Endothelial cell of coronary artery (primary cell): ENCODE measurements around the gene APEX1. TPM values are rescaled to one million over a fixed set of nuclear protein-coding genes. Genes with fewer than 3 reads are reported as not detected.

ENCODE experiments used
- total RNA-seq: library from RNA; depleted of rRNA; stranded (reverse); fragments of >200 nt; gene quantifications from 2 replicates; pipeline ENCODE4 v1.2.3, GENCODE V29; 2014

APEX1 gene
- 60.0 and 85.9 TPM in 2 replicates for total RNA-seq

GRCh38 chr14:20454516-20455354, at the start of gene APEX1, which contains the start of gene OSGEP:
APEX1 (plus strand) TSS chr14:20455226; CDS start chr14:20455646, 420 bp downstream.
OSGEP (minus strand) TSS chr14:20454812; CDS start chr14:20454683, 129 bp downstream.

GRCh38 chr14:20412876-20413743, 41.9 kb upstream of the APEX1 start, which contains the start of gene TEP1:
TEP1 (minus strand) TSS chr14:20413501; CDS start chr14:20408439, 5,062 bp downstream.

GRCh38 chr14:20435582-20436362, 19.3 kb upstream of the APEX1 start, which contains the start of gene KLHL33:
KLHL33 (minus strand) TSS chr14:20436166; CDS start chr14:20435811, 355 bp downstream.

GRCh38 chr14:20461225-20462141, 6.5 kb downstream of the APEX1 start, which contains the start of gene PIP4P1:
PIP4P1 (minus strand) TSS chr14:20461434; CDS start chr14:20461325, 109 bp downstream.

GRCh38 chr14:20469242-20469889, 14.3 kb downstream of the APEX1 start, which contains the start of gene PNP:
PNP (plus strand) TSS chr14:20469406; CDS start chr14:20469525, 119 bp downstream.

Other genes starting within 250 kb of the APEX1 start
- not detected in 2 replicates for gene OR11H6, start 231.5 kb upstream of the APEX1 start, total RNA-seq
- gene OR11H7, start 226.2 kb upstream of the APEX1 start, total RNA-seq, result not detected in 2 replicates
- gene OR11H4, start 215.9 kb upstream of the APEX1 start, total RNA-seq, result not detected in 2 replicates
- gene TTC5, start 149.3 kb upstream of the APEX1 start, total RNA-seq, result 31.5 and 33.3 TPM in 2 replicates
- 27.8 and 33.6 TPM in 2 replicates for gene CCNB1IP1, start 121.9 kb upstream of the APEX1 start, total RNA-seq
- gene PARP2, start 111.6 kb upstream of the APEX1 start, total RNA-seq, result 7.3 and 7.6 TPM in 2 replicates
- 17.1 and 24.9 TPM in 2 replicates for gene TEP1, start 41.7 kb upstream of the APEX1 start, total RNA-seq
- gene KLHL33, start 19.1 kb upstream of the APEX1 start, total RNA-seq, result not detected in 2 replicates
- 25.9 and 40.8 TPM in 2 replicates for gene OSGEP, start 414 bp upstream of the APEX1 start, total RNA-seq
- gene PIP4P1, start 6.2 kb downstream of the APEX1 start, total RNA-seq, result 14.3 and 14.7 TPM in 2 replicates
- gene PNP, start 14.2 kb downstream of the APEX1 start, total RNA-seq, result 106 and 322 TPM in 2 replicates
- 0.56 and 1.3 TPM in 2 replicates for gene RNASE10, start 50.3 kb downstream of the APEX1 start, total RNA-seq
- gene RNASE9, start 105.8 kb downstream of the APEX1 start, total RNA-seq, result not detected in 2 replicates
- not detected in 2 replicates for gene RNASE11, start 132.8 kb downstream of the APEX1 start, total RNA-seq
- not detected in 2 replicates for gene RNASE12, start 136.2 kb downstream of the APEX1 start, total RNA-seq
- not detected in 2 replicates for gene OR6S1, start 186.5 kb downstream of the APEX1 start, total RNA-seq
- gene RNASE4, start 229.3 kb downstream of the APEX1 start, total RNA-seq, result 6.6 and 6.7 TPM in 2 replicates
- gene ANG, start 233.5 kb downstream of the APEX1 start, total RNA-seq, result 1.9 and 2.6 TPM in 2 replicates